Heart left ventricle (tissue), 16 donors: ENCODE results near the gene ANKH. TPM values are rescaled to one million over a fixed set of nuclear protein-coding genes. Genes with fewer than 3 reads are reported as not detected.
A peak's percentile ranks its signal among the peaks of the same experiment; 100 is the strongest.

Experiments
- ATAC-seq, 4 donors: fragments of 200-7000 bp; cut with Tn5 transposase; one replicate each; pipeline ENCODE4 v1.9.1; 2020 to 2022; ENCODE audit warnings: moderate library complexity in 4 of 4, mild to moderate bottlenecking in 3 of 4, moderate number of reproducible peaks in 1 of 4
- DNase-seq, 5 donors: peaks; one replicate each; pipeline ENCODE4 v3.0.0-alpha.2; 2020
- H3K27ac ChIP-seq, 12 donors: fragments of 200-600 bp; sonication (generic) in 4 of 12; one replicate each; pipeline versions ENCODE4 v1.5.0 to v1.8.0; 2016 to 2022; ENCODE audit warnings: mild to moderate bottlenecking in 2 of 12
- H3K27me3 ChIP-seq, 9 donors: fragments of 200-600 bp; sonication (generic) in 2 of 9; one replicate each; pipeline versions ENCODE4 v1.5.1 to v1.8.0; 2016 to 2022; ENCODE audit warnings: mild to moderate bottlenecking in 3 of 9
- H3K36me3 ChIP-seq, 9 donors: fragments of 200-600 bp; sonication (generic) in 2 of 9; one replicate each; pipeline versions ENCODE4 v1.5.0 to v1.8.0; 2018 to 2022; ENCODE audit warnings: mild to moderate bottlenecking in 2 of 9
- H3K4me1 ChIP-seq, 12 donors: fragments of 200-600 bp; sonication (generic) in 4 of 12; one replicate each; pipeline versions ENCODE4 v1.5.0 to v1.8.0; 2016 to 2022; ENCODE audit warnings: mild to moderate bottlenecking in 3 of 12
- H3K4me3 ChIP-seq, 12 donors: fragments of 200-600 bp; sonication (generic) in 4 of 12; one replicate each; pipeline versions ENCODE4 v1.5.0 to v1.8.0; 2017 to 2022; ENCODE audit warnings: mild to moderate bottlenecking in 9 of 12, moderate library complexity in 4 of 12
- H3K9me3 ChIP-seq, 12 donors: fragments of 200-600 bp; sonication (generic) in 4 of 12; one replicate each; pipeline versions ENCODE4 v1.5.0 to v1.8.0; 2016 to 2022; ENCODE audit warnings: mild to moderate bottlenecking in 1 of 12
- CTCF ChIP-seq, 12 donors: fragments of 200-600 bp; sonication (generic) in 4 of 12; IDR thresholded peaks; one replicate each; pipeline versions ENCODE4 v1.5.0 to v1.8.0; 2018 to 2022; ENCODE audit warnings: antibody characterized with exemption in 12 of 12, mild to moderate bottlenecking in 5 of 12
- POLR2A ChIP-seq, 2 donors: fragments of 450-650 bp; IDR thresholded peaks; one replicate each; pipeline ENCODE4 v1.6.1; 2017; ENCODE audit warnings: antibody characterized with exemption in 2 of 2, mild to moderate bottlenecking in 2 of 2, moderate library complexity in 2 of 2
- WGBS, 4 donors: extraction: QIAGEN DNeasy Blood & Tissue Kit in 2 of 4; methylation state at CpG; one replicate each; pipeline versions ENCODE4 v1.1.5 to v1.1.7; 2013 to 2018; 5-methylcytosine and 5-hydroxymethylcytosine counted together
- intact Hi-C, 10 donors: fragments of 100-400 bp; cut with DNase I; formaldehyde crosslinking; loops; one replicate each; pipeline versions ENCODE4 v1.11.1 to v1.14.2; 2022
- polyA plus RNA-seq, 2 donors: library from polyadenylated mRNA; stranded (reverse); fragments of 200-250 nt; gene quantifications; one replicate each; pipeline ENCODE4 v1.2.3, GENCODE V29; 2013
- total RNA-seq, 9 donors: library from RNA; depleted of rRNA in 2 of 9; stranded (reverse); fragments of >200 nt in 2 of 9; fragmentation: NEBNext Ultra II Directional in 3 of 9; extraction: Animal tissue kit (Norgen Biotek cat#: 25700) in 3 of 9; gene quantifications; one replicate each; pipeline versions ENCODE4 v1.1.0 to v1.2.4, GENCODE V29; 2016 to 2023
- donor health status: ischemic (EF 13 %, LVEDD 7.1; RV severe dilation, severe dysfunction).
- donor health status: healthy with polysubstance abuse.
- donor health status: DM: no; HTN: yes; CAD: no.
- donor health status: DM: no; HTN: no; CAD: no.
- donor health status: ischemic (EF 25% LVEDD 6.9; RV normal size, moderate dysfunction).
- donor health status: ischemic (EF 25% LVEDD 5.7; RV mildly dilated, moderate dysfunction).
- donor health status: healthy.
- donor health status: DM: yes; HTN: yes; CAD: no.
- donor health status: ischemic (EF 35%, LVEDD 5.7; RV mildly dilated, moderate dysfunction).
- donor health status: nonischemic (EF 11% LVEDD 7.7; RV severe dilation, severe dysfunction).
- donor health status: DM: yes; HTN: yes; CAD: no.
- donor health status: PGD.
- donor health status: ischemic (EF 29% LVEDD 5.4; RV normal size, mild dysfunction).
- donor health status: nonischemic (EF 23%, LVEDD 6.1; RV moderate dilation, normal function).

The ANKH gene
- total and polyA plus RNA-seq, 11 donors: 54.1 to 260 (median 168) TPM

GRCh38 chr5:14809369-14810155 is 62.0 kb downstream of the ANKH start:
- peak in 4 of 5 donors; percentile 57 to 78 (median 68) for DNase-seq
- no peaks in the 10 kb centered on the region for H3K27me3 ChIP-seq
- H3K36me3 ChIP-seq: peaks cover 0 to 5% (median 3%) of the 10 kb centered on the region in 9 donors
- H3K9me3 ChIP-seq: peaks cover 0 to 5% (median 0%) of the 10 kb centered on the region in 12 donors
- peak; percentile 25 to 80 (median 74) for ATAC-seq
- peak overlapping the region in 11 of 12 donors; percentile 31 to 85 (median 60) for H3K27ac ChIP-seq
- WGBS, 4 donors: 31 to 50% (median 39%) methylated on average over 11 of the region's 11 CpGs
- H3K4me1 ChIP-seq: peaks cover 15 to 63% (median 42%) of the 10 kb centered on the region in 12 donors
- H3K4me3 ChIP-seq: peak overlapping the region in 3 of 12 donors; percentile 6 to 27 (median 12)
- intact Hi-C loops: loop anchor here in 5 of 10 donors (5.0 kb wide), 3 partner anchors 48 to 77 kb away; partner anchors contain the start of gene ANKH (in 4 of the 5)
- no peak for TF ChIP-seq POLR2A (IDR thresholded peaks at IDR 0.05)
- TF ChIP-seq CTCF (IDR thresholded peaks at IDR 0.05): no peak

GRCh38 chr5:14807471-14807870 is 64.1 kb downstream of the ANKH start:
- no peak for DNase-seq
- Histone ChIP-seq H3K27ac (peak overlapping the region in 8 of 12 donors; percentile 25 to 74 (median 47)), H3K9me3 (peaks cover 0 to 5% (median 0%) of the 10 kb centered on the region in 12 donors), H3K27me3 (no peaks in the 10 kb centered on the region), H3K4me1 (peaks cover 10 to 57% (median 42%) of the 10 kb centered on the region in 12 donors), H3K4me3 (no peak overlapping the region), H3K36me3 (peaks cover 0 to 13% (median 4%) of the 10 kb centered on the region in 9 donors)
- intact Hi-C loops: loop anchor here in 4 of 10 donors (5.0 kb wide), 1 partner anchor 65 kb away; the partner anchor contains the start of gene ANKH (in 4 of the 4)
- no peak for ATAC-seq
- 94 to 98% (median 96%) methylated on average over 3 of the region's 3 CpGs for WGBS, 4 donors
- no peak for TF ChIP-seq POLR2A (IDR thresholded peaks at IDR 0.05)
- TF ChIP-seq CTCF (IDR thresholded peaks at IDR 0.05): no peak

GRCh38 chr5:14806456-14806855 is 65.1 kb downstream of the ANKH start:
- 12 to 23% (median 22%) methylated on average over 7 of the region's 7 CpGs for WGBS, 4 donors
- Histone ChIP-seq H3K36me3 (peaks cover 0 to 13% (median 4%) of the 10 kb centered on the region in 9 donors), H3K27ac (peak overlapping the region in 11 of 12 donors; percentile 5 to 74 (median 44)), H3K4me3 (no peak overlapping the region), H3K27me3 (no peaks in the 10 kb centered on the region), H3K9me3 (peaks cover 0 to 5% (median 0%) of the 10 kb centered on the region in 12 donors), H3K4me1 (peaks cover 10 to 60% (median 43%) of the 10 kb centered on the region in 12 donors)
- TF ChIP-seq POLR2A (IDR thresholded peaks at IDR 0.05) (no peak), CTCF (IDR thresholded peaks at IDR 0.05) (no peak)
- ATAC-seq (peak; percentile 92 to 95 (median 93)), DNase-seq (peak; percentile 71 to 86 (median 80))
- intact Hi-C loops: loop anchor here in 4 of 10 donors (5.0 kb wide), 1 partner anchor 66 kb away; the partner anchor contains the start of gene ANKH (in 4 of the 4)

- ATAC-seq: no peak
- 78 to 97% (median 88%) methylated on average over 3 of the region's 3 CpGs for WGBS, 4 donors
Observed at GRCh38 chr5:14802541-14802940, 69.0 kb downstream of the ANKH start.

More at GRCh38 chr5:14802541-14802940, 69.0 kb downstream of the ANKH start:
- no peak for TF ChIP-seq CTCF (IDR thresholded peaks at IDR 0.05)
- TF ChIP-seq POLR2A (IDR thresholded peaks at IDR 0.05): no peak
- Histone ChIP-seq H3K36me3 (peaks cover 0 to 16% (median 9%) of the 10 kb centered on the region in 9 donors), H3K27ac (no peak overlapping the region), H3K4me1 (peaks cover 5 to 39% (median 22%) of the 10 kb centered on the region in 12 donors), H3K27me3 (no peaks in the 10 kb centered on the region), H3K4me3 (no peak overlapping the region), H3K9me3 (no peaks in the 10 kb centered on the region)
- intact Hi-C loops: loop anchor here in 1 of 10 donors (5.0 kb wide), 1 partner anchor 35 kb away; no protein-coding TSS in a partner anchor
- no peak for DNase-seq
